CD14-positive monocyte (primary cell): ENCODE data around the gene CHST12. TPM values are rescaled to one million over a fixed set of nuclear protein-coding genes. Genes with fewer than 3 reads are reported as not detected.

Source experiments
- DNase-seq, 3 donors: peaks; one replicate each; pipeline ENCODE4 v3.0.0-alpha.2; 2011 to 2022
- H2AFZ ChIP-seq: 2 replicates; pipeline ENCODE4 v1.6.0; 2012; ENCODE audit warnings: mild to moderate bottlenecking, low read depth, low read length, inconsistent platforms; ENCODE audit not compliant: insufficient read depth, poor library complexity, severe bottlenecking
- H3K27ac ChIP-seq, 2 donors: 1 replicate in 1 of 2; 2 replicates in 1 of 2; pipeline ENCODE4 v1.5.1; 2012 to 2013; ENCODE audit warnings: low read length in 2 of 2, control low read depth in 1 of 2, inconsistent platforms in 1 of 2, low read depth in 1 of 2, mild to moderate bottlenecking in 1 of 2
- H3K27me3 ChIP-seq, 2 donors: one replicate each; pipeline versions ENCODE4 v1.6.0 to v1.6.1; 2011 to 2013; ENCODE audit warnings: low read length in 2 of 2; ENCODE audit not compliant: control insufficient read depth in 2 of 2, insufficient read depth in 2 of 2
- H3K36me3 ChIP-seq, 2 donors: replicated peaks in 1 of 2; 1 replicate in 1 of 2; 2 replicates in 1 of 2; pipeline versions ENCODE4 v1.5.1 to v1.6.1; 2012 to 2013; ENCODE audit warnings: low read length in 2 of 2, control low read depth in 1 of 2, inconsistent platforms in 1 of 2, mild to moderate bottlenecking in 1 of 2; ENCODE audit not compliant: insufficient read depth in 2 of 2, control insufficient read depth in 1 of 2
- H3K4me1 ChIP-seq, 2 donors: 1 replicate in 1 of 2; 2 replicates in 1 of 2; pipeline versions ENCODE4 v1.5.1 to v1.6.1; 2012 to 2013; ENCODE audit warnings: low read length in 2 of 2, control low read depth in 1 of 2, inconsistent platforms in 1 of 2, mild to moderate bottlenecking in 1 of 2, moderate library complexity in 1 of 2; ENCODE audit not compliant: insufficient read depth in 2 of 2, control insufficient read depth in 1 of 2
- H3K4me2 ChIP-seq: replicated peaks from 2 replicates; pipeline ENCODE3; 2012; ENCODE audit warnings: low read length, moderate library complexity, mild to moderate bottlenecking; ENCODE audit not compliant: poor library complexity, severe bottlenecking; ENCODE audit errors: extremely low read depth
- H3K4me3 ChIP-seq, 3 experiments: fragments of 200-600 bp in 1 of 3; sonication (generic) in 1 of 3; replicated peaks in 1 of 3; 1 replicate in 2 of 3; 2 replicates in 1 of 3; pipeline ENCODE4 v1.5.1; 2011 to 2013; ENCODE audit warnings: low read length in 3 of 3, mild to moderate bottlenecking in 3 of 3, control low read depth in 2 of 3, low read depth in 2 of 3, inconsistent platforms in 1 of 3, moderate library complexity in 1 of 3
- H3K79me2 ChIP-seq: 2 replicates; pipeline ENCODE4 v1.6.0; 2012; ENCODE audit warnings: mild to moderate bottlenecking, control low read depth, inconsistent platforms, low read length, moderate library complexity; ENCODE audit not compliant: insufficient read depth
- H3K9ac ChIP-seq: 2 replicates; pipeline ENCODE4 v1.6.0; 2017; ENCODE audit warnings: low read length, mild to moderate bottlenecking; ENCODE audit not compliant: insufficient read depth, poor library complexity, severe bottlenecking
- H3K9me3 ChIP-seq, 2 donors: replicated peaks in 1 of 2; 1 replicate in 1 of 2; 2 replicates in 1 of 2; pipeline versions ENCODE4 v1.5.1 to v1.6.1; 2012 to 2013; ENCODE audit warnings: low read length in 2 of 2, control low read depth in 1 of 2; ENCODE audit not compliant: control insufficient read depth in 1 of 2, insufficient read depth in 1 of 2
- H4K20me1 ChIP-seq: 2 replicates; pipeline ENCODE4 v1.6.0; 2012; ENCODE audit warnings: mild to moderate bottlenecking, low read length, control low read depth, moderate library complexity; ENCODE audit not compliant: insufficient read depth
- H3K27ac Mint-ChIP-seq, 7 donors: one replicate each; pipeline ENCODE4 v1.8.0; 2020; ENCODE audit warnings: mild to moderate bottlenecking in 7 of 7, mixed read lengths in 7 of 7, moderate library complexity in 6 of 7, inconsistent platforms in 2 of 7
- H3K27me3 Mint-ChIP-seq, 3 donors: one replicate each; pipeline ENCODE4 v1.8.0; 2021 to 2022; ENCODE audit warnings: low read depth in 3 of 3, mild to moderate bottlenecking in 3 of 3, mixed read lengths in 3 of 3, moderate library complexity in 3 of 3, inconsistent platforms in 1 of 3
- H3K36me3 Mint-ChIP-seq, 2 donors: one replicate each; pipeline ENCODE4 v1.8.0; 2020; ENCODE audit warnings: mixed read lengths in 2 of 2, inconsistent platforms in 1 of 2, mild to moderate bottlenecking in 1 of 2
- H3K4me1 Mint-ChIP-seq: one replicate; pipeline ENCODE4 v1.8.0; 2020; ENCODE audit warnings: mild to moderate bottlenecking, mixed read lengths
- H3K4me3 Mint-ChIP-seq, 2 donors: one replicate each; pipeline ENCODE4 v1.8.0; 2020; ENCODE audit warnings: mild to moderate bottlenecking in 2 of 2, mixed read lengths in 2 of 2, moderate library complexity in 1 of 2
- H3K9me3 Mint-ChIP-seq, 7 donors: one replicate each; pipeline ENCODE4 v1.8.0; 2020 to 2022; ENCODE audit warnings: mixed read lengths in 7 of 7, mild to moderate bottlenecking in 6 of 7, moderate library complexity in 6 of 7, inconsistent platforms in 2 of 7
- CTCF ChIP-seq: fragments of 200-600 bp; IDR thresholded peaks from one replicate; pipeline ENCODE4 v1.8.0; 2022; ENCODE audit warnings: antibody characterized with exemption, mild to moderate bottlenecking
- WGBS: methylation state at CpG from one replicate; pipeline ENCODE4 v1.1.5; 2013; ENCODE audit warnings: missing lambda C conversion rate; ENCODE audit not compliant: insufficient coverage; 5-methylcytosine and 5-hydroxymethylcytosine counted together
- intact Hi-C, 2 donors: fragments of 100-400 bp; cut with micrococcal nuclease; formaldehyde crosslinking; loops; one replicate each; pipeline versions ENCODE4 v1.15.0 to v1.15.1; 2023
- polyA plus RNA-seq, 3 donors: library from polyadenylated mRNA; depleted of rRNA in 1 of 3; unstranded in 2 of 3; stranded (reverse) in 1 of 3; fragments of 300-500 nt in 2 of 3; fragments of >200 nt in 1 of 3; fragmentation: Illumina TruSeq in 2 of 3; gene quantifications; 1 replicate in 2 of 3; 2 replicates in 1 of 3; pipeline ENCODE4 v1.2.3, GENCODE V29; 2012 to 2021

Gene CHST12
- polyA plus RNA-seq, 3 donors: 5.8 to 10.6 (median 7.5) TPM

- H3K9me3 ChIP-seq: no peaks in the 10 kb centered on the region
- DNase-seq: no peak
- peak overlapping the region in 5 of 7 donors; percentile 34 to 72 (median 37) for H3K27ac Mint-ChIP-seq
- no peak overlapping the region for H3K4me3 ChIP-seq
- no peaks in the 10 kb centered on the region for H3K27me3 ChIP-seq
- peaks cover 87% of the 10 kb centered on the region for H4K20me1 ChIP-seq
- H3K9me3 Mint-ChIP-seq: no peaks in the 10 kb centered on the region
- H3K36me3 ChIP-seq: peaks cover 42 to 73% of the 10 kb centered on the region in 2 donors
- H3K4me1 Mint-ChIP-seq: peaks cover 32% of the 10 kb centered on the region
- peaks cover 47 to 62% of the 10 kb centered on the region in 2 donors for H3K36me3 Mint-ChIP-seq
- H3K4me1 ChIP-seq: peaks cover 17 to 28% of the 10 kb centered on the region in 2 donors
- H3K4me3 Mint-ChIP-seq: peak overlapping the region in 1 of 2 donors; percentile 16
- H3K9ac ChIP-seq: no peak overlapping the region
- peaks cover 0 to 5% (median 0%) of the 10 kb centered on the region in 3 donors for H3K27me3 Mint-ChIP-seq
- 94% methylated on average over 10 of the region's 11 CpGs for WGBS
- H3K27ac ChIP-seq: no peak overlapping the region
- no peak overlapping the region for H3K4me2 ChIP-seq
- intact Hi-C loops: loop anchor here (5.0 to 10.0 kb wide), 3 partner anchors 43 to 785 kb away; partner anchors contain the start of genes CHST12 (in 1 of the 2) and PSMG3 (in 1 of the 2)
- no peak for TF ChIP-seq CTCF
- H2AFZ ChIP-seq: no peak overlapping the region
- H3K79me2 ChIP-seq: peaks cover 79% of the 10 kb centered on the region
Measured at GRCh38 chr7:2359610-2360009, 43.8 kb upstream of the CHST12 start.

GRCh38 chr7:2360796-2361195 lies 42.6 kb upstream of the CHST12 start:
- no peak for DNase-seq
- Mint-ChIP-seq H3K27me3 (peaks cover 0 to 5% (median 0%) of the 10 kb centered on the region in 3 donors), H3K4me1 (peaks cover 27% of the 10 kb centered on the region), H3K4me3 (no peak overlapping the region), H3K9me3 (no peaks in the 10 kb centered on the region), H3K27ac (peak overlapping the region in 1 of 7 donors; percentile 63), H3K36me3 (peaks cover 59 to 74% of the 10 kb centered on the region in 2 donors)
- peaks cover 87% of the 10 kb centered on the region for H4K20me1 ChIP-seq
- peaks cover 54 to 84% of the 10 kb centered on the region in 2 donors for H3K36me3 ChIP-seq
- H3K79me2 ChIP-seq: peaks cover 69% of the 10 kb centered on the region
- no CpG with 5 or more reads among the region's 6 CpGs for WGBS
- H3K4me2 ChIP-seq: no peak overlapping the region
- no peaks in the 10 kb centered on the region for H3K27me3 ChIP-seq
- H3K4me1 ChIP-seq: peaks cover 11 to 21% of the 10 kb centered on the region in 2 donors
- no peak for TF ChIP-seq CTCF
- intact Hi-C loops: no loop called here
- no peak overlapping the region for H3K27ac ChIP-seq
- H2AFZ ChIP-seq: no peak overlapping the region
- H3K9ac ChIP-seq: no peak overlapping the region
- H3K9me3 ChIP-seq: no peaks in the 10 kb centered on the region
- no peak overlapping the region for H3K4me3 ChIP-seq
